Neural progenitor cell (in vitro differentiated cells): ENCODE measurements around the gene KRTAP3-2.

Experiments
- CTCF ChIP-seq: fragments of 200-600 bp; sonication (generic); IDR thresholded peaks from 2 replicates; pipeline ENCODE4 v1.5.1; 2017; ENCODE audit warnings: antibody characterized with exemption, mild to moderate bottlenecking
- EZH2 ChIP-seq: fragments of 200-600 bp; sonication (generic); IDR thresholded peaks from 2 replicates; pipeline ENCODE4 v1.6.1; 2017; ENCODE audit warnings: antibody characterized with exemption, mild to moderate bottlenecking, moderate library complexity
- EZH2phosphoT487 ChIP-seq: fragments of 200-600 bp; sonication (generic); IDR thresholded peaks from 2 replicates; pipeline ENCODE4 v1.6.1; 2017; ENCODE audit warnings: antibody characterized with exemption

GRCh38 chr17:41018541-41018940 lies 18.8 kb upstream of the KRTAP3-2 start:
- TF ChIP-seq CTCF, result no peak
- no peak for TF ChIP-seq EZH2
- TF ChIP-seq EZH2phosphoT487, result no peak
